ENCODE data around the gene DOCK10.
"Not testable (repeated sequence)": the region's sequence is repeated elsewhere in the genome, so short reads cannot be mapped to it uniquely, and the experiment has no call there.

DOCK10 gene

GRCh38 chr2:225041851-225042799 lies at the start of gene DOCK10:
Gene DOCK10 (minus strand): TSS chr2:225042468. CDS start chr2:225042374, 94 bp downstream.
- DNase-seq: no peak

- no peak for DNase-seq
Measured at GRCh38 chr2:225091336-225091735, 49.1 kb upstream of the DOCK10 start.

DNA sequence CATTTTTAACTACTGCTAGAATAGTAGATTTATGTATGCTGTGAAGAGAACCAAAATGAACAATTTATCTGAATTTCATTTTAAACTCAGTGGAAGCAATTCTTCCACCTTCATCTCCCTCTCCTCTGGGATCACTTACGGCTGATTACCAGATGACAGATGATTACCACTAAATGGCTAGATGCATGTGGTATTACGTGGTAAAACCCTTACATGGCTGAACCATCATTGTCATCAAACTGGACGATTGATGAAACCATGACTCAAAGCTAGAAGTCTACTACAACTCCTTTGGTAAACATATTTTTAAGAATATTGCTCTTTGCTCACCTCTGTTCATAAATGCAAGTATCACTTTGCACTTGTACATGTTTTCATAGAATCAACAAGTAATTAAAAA lies 48.5 kb upstream of the DOCK10 start:
- no peak for DNase-seq

- DNase-seq: no peak
Measured at GRCh38 chr2:225086915-225087314, 44.6 kb upstream of the DOCK10 start.

DNA sequence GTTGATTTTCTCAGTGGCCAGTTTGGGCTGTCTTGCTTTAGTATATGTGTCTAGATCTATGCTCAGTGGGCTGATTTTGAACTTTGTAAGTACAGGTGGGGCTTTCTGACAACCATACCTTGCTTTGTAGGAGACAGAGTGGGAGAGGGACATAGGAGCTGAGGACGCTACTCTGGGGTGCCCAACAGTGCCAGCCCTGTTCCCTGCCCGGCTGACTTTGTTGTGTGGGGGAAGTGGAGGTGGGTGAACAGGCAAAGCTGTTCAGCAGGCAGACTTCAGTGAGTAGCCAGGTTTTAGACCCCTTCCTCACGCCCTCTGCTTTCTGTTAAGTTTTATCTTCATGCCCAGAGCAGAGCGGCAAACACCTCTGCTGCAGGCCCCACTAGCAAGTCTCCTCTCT lies 44.2 kb upstream of the DOCK10 start:
- no peak for DNase-seq

GRCh38 chr2:225083276-225083675 lies 41.0 kb upstream of the DOCK10 start:
- DNase-seq: no peak

GRCh38 chr2:225076125-225076524 lies 33.9 kb upstream of the DOCK10 start:
- no peak for DNase-seq

DNA sequence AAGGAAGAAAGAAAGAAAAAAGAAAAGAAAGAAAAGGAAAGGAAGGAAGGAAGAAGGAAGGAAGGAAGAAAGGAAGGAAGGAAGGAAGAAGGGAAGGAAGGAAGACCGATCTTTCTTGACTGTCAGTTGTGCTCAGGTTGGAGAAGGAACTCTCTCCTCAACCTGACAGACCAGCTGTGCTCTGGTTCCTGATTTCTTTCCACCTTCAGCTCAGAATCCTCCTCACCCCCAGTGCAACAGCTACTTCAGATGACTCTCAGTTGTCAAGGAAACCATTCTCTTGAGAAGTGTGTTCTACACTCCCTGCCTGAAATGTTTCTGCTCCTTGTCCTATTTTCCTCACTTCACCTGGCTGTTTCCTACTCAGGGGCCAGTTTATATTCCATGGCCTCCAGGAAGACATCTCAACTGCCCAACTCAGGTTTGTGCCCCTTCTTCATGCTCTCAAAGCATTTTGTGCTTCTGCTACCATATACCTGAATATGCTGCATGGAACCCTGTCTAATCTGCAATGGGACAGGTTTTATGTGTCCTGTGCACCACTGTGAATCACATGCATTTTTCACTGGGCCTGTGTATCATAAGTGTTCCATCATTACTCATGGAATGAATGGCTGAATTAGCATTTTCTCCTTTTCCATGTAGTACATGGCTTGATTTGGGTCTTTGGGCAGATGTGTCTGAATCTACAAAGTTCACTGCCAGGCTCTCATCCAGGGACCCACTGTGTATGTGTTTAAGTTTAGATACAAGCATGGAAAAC lies 32.8 kb upstream of the DOCK10 start:
- no peak for DNase-seq

DNA sequence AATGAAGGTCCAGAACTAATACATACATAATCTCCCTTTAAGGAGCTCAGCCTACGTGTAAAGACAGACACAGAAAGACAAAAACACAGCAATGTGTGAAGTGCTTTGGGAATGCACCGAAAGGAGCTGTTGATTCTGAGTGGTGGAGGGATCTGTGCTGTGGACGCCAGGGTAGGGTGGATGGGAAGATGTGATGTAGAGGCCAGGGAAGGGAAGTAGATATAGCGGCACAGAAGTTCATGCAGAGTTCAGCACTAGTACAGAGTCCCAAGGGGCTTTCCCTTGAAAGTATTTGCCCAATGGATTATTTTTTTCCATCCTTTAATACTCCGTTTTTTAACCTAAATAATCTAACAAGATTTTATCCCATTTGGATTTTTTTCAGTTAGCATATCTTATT lies 32.1 kb upstream of the DOCK10 start:
- no peak for DNase-seq

- no peak for DNase-seq
Measured at GRCh38 chr2:225073198-225073597, 30.9 kb upstream of the DOCK10 start.

- no peak for DNase-seq
Measured at GRCh38 chr2:225072444-225072843, 30.2 kb upstream of the DOCK10 start.

DNA sequence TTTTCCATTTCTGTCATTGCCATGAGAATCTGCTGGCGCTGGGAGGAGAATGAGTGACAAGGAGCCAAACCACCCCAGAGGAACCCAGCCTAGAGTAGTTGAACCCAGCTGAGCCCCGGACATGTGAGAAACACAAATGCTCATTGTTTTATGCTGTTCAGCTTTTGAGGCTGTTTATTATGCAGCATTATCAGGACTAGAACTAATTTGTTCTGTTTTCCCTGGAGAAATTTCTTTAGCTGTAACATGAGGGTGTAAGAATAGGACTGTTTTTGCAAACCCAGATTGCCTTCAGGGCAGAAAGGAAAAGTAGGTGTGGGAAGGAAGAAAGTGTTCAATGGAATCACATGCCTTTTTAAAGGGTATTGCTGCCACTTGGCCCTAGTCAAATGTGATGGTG lies 28.5 kb upstream of the DOCK10 start:
- no peak for DNase-seq

GRCh38 chr2:225069966-225070365 lies 27.7 kb upstream of the DOCK10 start:
- no peak for DNase-seq

GRCh38 chr2:225069477-225069876 lies 27.2 kb upstream of the DOCK10 start:
- no peak for DNase-seq

- DNase-seq: no peak
Measured at GRCh38 chr2:225065882-225066281, 23.6 kb upstream of the DOCK10 start.

DNA sequence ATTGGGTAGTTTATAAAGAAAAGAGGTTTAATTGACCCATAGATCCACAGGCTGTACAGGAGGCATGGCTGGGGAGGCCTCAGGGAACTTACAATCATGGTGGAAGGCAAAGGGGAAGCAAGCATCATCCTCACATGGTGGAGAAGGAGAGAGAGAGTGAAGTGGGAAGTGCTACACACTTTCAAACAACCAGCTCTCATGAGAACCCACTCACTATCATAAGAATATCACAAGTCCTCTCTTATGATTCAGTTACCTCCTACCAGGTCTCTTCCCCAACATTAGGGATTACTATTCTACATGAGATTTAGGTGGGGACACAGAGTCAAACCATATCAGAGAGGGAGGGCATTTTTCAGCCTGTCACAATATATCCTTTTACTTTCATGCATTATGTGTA lies 22.7 kb upstream of the DOCK10 start:
- no peak for DNase-seq

DNA sequence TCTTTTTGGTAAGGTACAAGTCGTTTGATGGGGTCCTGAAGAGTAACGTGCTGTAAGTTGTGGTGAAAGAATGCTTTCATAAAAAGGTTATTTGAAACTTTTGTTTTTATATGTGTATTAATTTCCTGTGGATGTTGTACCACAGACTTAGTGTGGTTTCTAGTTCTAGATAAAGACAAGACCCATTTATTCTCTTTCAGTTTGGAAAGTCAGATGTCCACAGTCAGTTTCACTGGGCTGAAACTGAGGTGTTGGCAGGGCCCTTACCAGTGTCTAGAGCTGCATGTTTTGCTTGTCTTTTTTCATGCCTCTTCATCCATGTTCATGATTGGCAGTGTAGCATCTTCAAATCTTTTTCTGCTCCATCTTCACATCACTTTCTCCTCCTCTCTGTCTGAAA lies 22.1 kb upstream of the DOCK10 start:
- DNase-seq: no peak

DNA sequence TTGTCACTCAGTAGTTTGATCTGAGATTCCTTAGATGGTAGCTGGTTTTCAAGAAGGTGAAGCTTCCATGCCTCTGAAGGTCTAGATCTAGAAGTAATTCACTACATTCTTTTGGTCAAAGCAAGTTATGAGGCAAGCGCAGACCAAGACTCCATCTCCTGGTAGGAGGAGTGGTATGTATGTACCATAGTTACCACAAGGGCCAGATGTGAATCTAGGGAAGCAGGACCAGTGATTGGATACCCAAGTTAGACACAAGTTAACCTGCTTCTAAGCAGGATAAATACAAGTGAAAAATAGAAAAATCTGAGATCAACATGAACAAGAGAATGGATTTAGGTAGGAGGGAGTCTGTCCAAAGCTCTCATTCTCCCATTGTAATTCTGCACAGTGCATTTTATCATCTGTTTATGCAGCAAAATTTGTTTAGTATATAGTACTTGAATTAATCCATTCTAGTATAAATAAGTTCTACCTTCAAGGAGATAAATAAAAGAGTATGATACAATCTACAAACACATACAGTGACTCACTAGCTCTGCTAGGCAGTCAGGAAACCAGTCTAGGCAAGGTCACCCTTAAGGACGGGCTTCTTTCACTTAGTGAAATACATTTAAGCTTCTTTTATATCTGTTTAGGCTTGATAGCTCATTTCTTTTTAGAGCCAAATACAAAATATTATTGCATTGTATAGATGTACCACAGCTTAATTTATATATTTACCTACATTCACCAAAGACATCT lies 14.2 kb upstream of the DOCK10 start:
- no peak for DNase-seq

DNA sequence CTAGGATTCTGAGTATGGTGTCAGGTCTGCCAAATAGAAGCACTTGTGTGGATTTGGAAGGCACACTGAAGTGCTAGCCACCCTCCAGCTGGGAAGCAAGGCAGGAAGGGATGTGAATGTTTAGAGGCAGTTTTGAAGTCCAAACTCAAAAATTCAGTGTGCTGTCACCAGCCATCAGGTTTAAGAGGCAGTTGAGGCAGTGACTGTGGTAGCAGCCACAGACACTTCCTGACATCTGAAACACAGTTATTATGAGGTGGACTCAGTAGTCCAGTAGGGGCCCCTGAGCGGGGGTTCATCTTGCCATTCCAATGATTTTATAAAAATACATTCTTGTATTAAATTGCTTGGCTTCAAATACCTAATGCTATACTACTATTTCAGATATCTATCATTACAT lies 13.4 kb upstream of the DOCK10 start:
- DNase-seq: no peak

DNA sequence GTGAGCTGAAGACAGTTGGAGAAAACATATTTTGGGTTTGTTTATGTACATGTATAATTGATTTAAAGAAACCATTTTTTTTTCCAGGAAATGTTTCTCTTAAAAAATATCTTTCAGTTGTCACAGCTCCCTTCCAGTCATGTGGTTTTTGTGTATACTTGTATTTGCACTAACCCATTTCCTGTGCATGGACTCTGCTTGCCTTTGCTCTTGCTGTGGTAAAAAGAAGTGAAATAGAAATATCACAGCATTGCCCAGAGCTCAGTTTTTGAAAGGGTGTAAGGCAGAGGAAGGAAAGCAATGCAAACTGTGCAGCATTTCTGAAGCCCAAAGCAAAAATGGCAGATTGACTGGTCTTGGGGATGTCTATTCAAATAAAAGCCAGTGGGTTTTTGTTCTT lies 10.4 kb upstream of the DOCK10 start:
- DNase-seq: no peak

- DNase-seq: not testable (repeated sequence)
Measured at GRCh38 chr2:225047502-225047901, 5.2 kb upstream of the DOCK10 start.

DNA sequence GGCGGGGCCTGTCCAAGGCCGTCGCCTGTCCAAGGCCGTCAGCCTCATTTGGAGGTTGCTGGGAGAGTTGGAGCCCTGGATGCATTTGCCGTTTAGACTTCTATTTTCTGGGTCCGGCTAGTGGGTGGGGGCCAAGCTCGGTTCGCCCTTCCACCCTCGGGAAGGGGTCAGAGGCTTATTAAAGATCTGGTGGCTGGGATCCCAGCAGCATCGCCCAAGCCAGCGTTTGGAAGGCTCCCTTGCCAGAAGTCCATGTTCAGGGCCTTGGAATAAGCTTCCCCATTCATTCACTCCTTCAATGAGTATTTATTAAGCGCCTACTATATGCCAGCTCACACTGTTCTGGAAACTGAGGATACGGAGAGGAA lies 516 bp upstream of the DOCK10 start:
- DNase-seq: no peak

- DNase-seq: no peak
Measured at GRCh38 chr2:225041207-225041850, 939 bp downstream of the DOCK10 start.
